Measurements from ENCODE around the gene MTHFD2. TPM values are rescaled to one million over a fixed set of nuclear protein-coding genes. Genes with fewer than 3 reads are reported as not detected.

The MTHFD2 gene
- polyA plus RNA-seq (2012; ENCODE audit: low read depth, missing spikeins) = 118 TPM

GRCh38 chr2:74198461-74199274 is at the start of gene MTHFD2:
Gene MTHFD2 (plus strand): TSS chr2:74198615. CDS start chr2:74198642, 27 bp downstream.
- TF ChIP-seq PAX5 (IDR thresholded peaks at IDR 0.05; ENCODE audit: insufficient read depth, low read length, severe bottlenecking) (no peak), TAF1 (IDR thresholded peaks at IDR 0.05; ENCODE audit: low read depth, low read length) (peak; percentile 96), SPI1 (IDR thresholded peaks at IDR 0.05; ENCODE audit: low read depth, low read length) (no peak; the same call in 1 of the 2 replicates), POU2F2 (IDR thresholded peaks at IDR 0.05; ENCODE audit: low read depth, low read length) (peak; percentile 92), POLR2AphosphoS5 (IDR thresholded peaks at IDR 0.05; ENCODE audit: low read depth, low read length) (peak; percentile 99), POLR2A (IDR thresholded peaks at IDR 0.05; ENCODE audit: low read depth, low read length) (peak; percentile 98)
- DNase-seq (ENCODE audit: insufficient read length, low spot score) = peak; percentile 88
- FAIRE-seq = peak; percentile 95

GRCh38 chr2:74149247-74149525 is 49.2 kb upstream of the MTHFD2 start:
- TF ChIP-seq TAF1 (IDR thresholded peaks at IDR 0.05; ENCODE audit: low read depth, low read length) = no peak
- DNase-seq (ENCODE audit: insufficient read length, low spot score) (no peak), FAIRE-seq (no peak)

- FAIRE-seq (no peak), DNase-seq (ENCODE audit: insufficient read length, low spot score) (no peak)
- TF ChIP-seq TAF1 (IDR thresholded peaks at IDR 0.05; ENCODE audit: low read depth, low read length) (no peak), PAX5 (IDR thresholded peaks at IDR 0.05; ENCODE audit: insufficient read depth, low read length, severe bottlenecking) (no peak), POLR2A (IDR thresholded peaks at IDR 0.05; ENCODE audit: low read depth, low read length) (no peak), POU2F2 (IDR thresholded peaks at IDR 0.05; ENCODE audit: low read depth, low read length) (no peak), SPI1 (IDR thresholded peaks at IDR 0.05; ENCODE audit: low read depth, low read length) (no peak), POLR2AphosphoS5 (IDR thresholded peaks at IDR 0.05; ENCODE audit: low read depth, low read length) (no peak)
These were observed 48.7 kb upstream of the MTHFD2 start for GRCh38 chr2:74149570-74150319.

- no peak for DNase-seq (ENCODE audit: insufficient read length, low spot score)
These were observed 45.5 kb upstream of the MTHFD2 start for GRCh38 chr2:74152954-74153353.

GRCh38 chr2:74155830-74156229 is 42.6 kb upstream of the MTHFD2 start:
- no peak for TF ChIP-seq POLR2A (IDR thresholded peaks at IDR 0.05; ENCODE audit: low read depth, low read length)
- TF ChIP-seq TAF1 (IDR thresholded peaks at IDR 0.05; ENCODE audit: low read depth, low read length) = no peak
- TF ChIP-seq SPI1 (IDR thresholded peaks at IDR 0.05; ENCODE audit: low read depth, low read length) = no peak
- TF ChIP-seq POU2F2 (IDR thresholded peaks at IDR 0.05; ENCODE audit: low read depth, low read length) = no peak
- no peak for TF ChIP-seq POLR2AphosphoS5 (IDR thresholded peaks at IDR 0.05; ENCODE audit: low read depth, low read length)
- no peak for TF ChIP-seq PAX5 (IDR thresholded peaks at IDR 0.05; ENCODE audit: insufficient read depth, low read length, severe bottlenecking)
- FAIRE-seq (no peak), DNase-seq (ENCODE audit: insufficient read length, low spot score) (no peak)

More at GRCh38 chr2:74152954-74153353, 45.5 kb upstream of the MTHFD2 start:
- FAIRE-seq = no peak
- peak; percentile 59; the same call in 1 of the 2 replicates for TF ChIP-seq POLR2A (IDR thresholded peaks at IDR 0.05; ENCODE audit: low read depth, low read length)
- peak; percentile 53; the same call in 1 of the 2 replicates for TF ChIP-seq POLR2AphosphoS5 (IDR thresholded peaks at IDR 0.05; ENCODE audit: low read depth, low read length)
- TF ChIP-seq SPI1 (IDR thresholded peaks at IDR 0.05; ENCODE audit: low read depth, low read length) = no peak

- FAIRE-seq (no peak), DNase-seq (ENCODE audit: insufficient read length, low spot score) (no peak)
- no peak for TF ChIP-seq POLR2AphosphoS5 (IDR thresholded peaks at IDR 0.05; ENCODE audit: low read depth, low read length)
- TF ChIP-seq SPI1 (IDR thresholded peaks at IDR 0.05; ENCODE audit: low read depth, low read length) = no peak
- TF ChIP-seq POLR2A (IDR thresholded peaks at IDR 0.05; ENCODE audit: low read depth, low read length) = no peak
- TF ChIP-seq PAX5 (IDR thresholded peaks at IDR 0.05; ENCODE audit: insufficient read depth, low read length, severe bottlenecking) = no peak
- no peak for TF ChIP-seq TAF1 (IDR thresholded peaks at IDR 0.05; ENCODE audit: low read depth, low read length)
- no peak for TF ChIP-seq POU2F2 (IDR thresholded peaks at IDR 0.05; ENCODE audit: low read depth, low read length)
These were observed 35.5 kb upstream of the MTHFD2 start for GRCh38 chr2:74162951-74163350.

- TF ChIP-seq TAF1 (IDR thresholded peaks at IDR 0.05; ENCODE audit: low read depth, low read length) (no peak), PAX5 (IDR thresholded peaks at IDR 0.05; ENCODE audit: insufficient read depth, low read length, severe bottlenecking) (no peak), POLR2AphosphoS5 (IDR thresholded peaks at IDR 0.05; ENCODE audit: low read depth, low read length) (no peak), POU2F2 (IDR thresholded peaks at IDR 0.05; ENCODE audit: low read depth, low read length) (no peak), POLR2A (IDR thresholded peaks at IDR 0.05; ENCODE audit: low read depth, low read length) (no peak), SPI1 (IDR thresholded peaks at IDR 0.05; ENCODE audit: low read depth, low read length) (no peak)
- no peak for FAIRE-seq
- DNase-seq (ENCODE audit: insufficient read length, low spot score) = no peak
These were observed 33.7 kb upstream of the MTHFD2 start for GRCh38 chr2:74164761-74165160.

- no peak for DNase-seq (ENCODE audit: insufficient read length, low spot score)
These were observed 29.7 kb upstream of the MTHFD2 start for GRCh38 chr2:74168739-74169138.

GRCh38 chr2:74174909-74175308 is 23.5 kb upstream of the MTHFD2 start:
- TF ChIP-seq PAX5 (IDR thresholded peaks at IDR 0.05; ENCODE audit: insufficient read depth, low read length, severe bottlenecking) = no peak
- no peak for TF ChIP-seq SPI1 (IDR thresholded peaks at IDR 0.05; ENCODE audit: low read depth, low read length)
- TF ChIP-seq POLR2AphosphoS5 (IDR thresholded peaks at IDR 0.05; ENCODE audit: low read depth, low read length) = peak; percentile 46; the same call in 1 of the 2 replicates
- no peak for FAIRE-seq
- no peak for DNase-seq (ENCODE audit: insufficient read length, low spot score)

More at GRCh38 chr2:74168739-74169138, 29.7 kb upstream of the MTHFD2 start:
- TF ChIP-seq TAF1 (IDR thresholded peaks at IDR 0.05; ENCODE audit: low read depth, low read length) (no peak), POLR2A (IDR thresholded peaks at IDR 0.05; ENCODE audit: low read depth, low read length) (no peak), POU2F2 (IDR thresholded peaks at IDR 0.05; ENCODE audit: low read depth, low read length) (no peak), PAX5 (IDR thresholded peaks at IDR 0.05; ENCODE audit: insufficient read depth, low read length, severe bottlenecking) (no peak), SPI1 (IDR thresholded peaks at IDR 0.05; ENCODE audit: low read depth, low read length) (no peak), POLR2AphosphoS5 (IDR thresholded peaks at IDR 0.05; ENCODE audit: low read depth, low read length) (no peak)
- FAIRE-seq = no peak
